MM.1S (cell line): ENCODE data around the gene KCTD10.

Source experiments
- DNase-seq: peaks from one replicate; pipeline ENCODE4 v3.0.0-alpha.2; 2015
- H2AFZ ChIP-seq: fragments of 300-600 bp; sonication (generic); 2 replicates; pipeline ENCODE4 v1.6.0; 2016; ENCODE audit warnings: antibody characterized with exemption, low read length
- H3F3A ChIP-seq: fragments of 300-600 bp; sonication (generic); 2 replicates; pipeline ENCODE4 v1.6.1; 2016; ENCODE audit warnings: mild to moderate bottlenecking, antibody characterized with exemption, low read length, moderate library complexity, mixed read lengths; ENCODE audit not compliant: insufficient read depth
- H3K27ac ChIP-seq: fragments of 300-600 bp; sonication (generic); 2 replicates; pipeline ENCODE4 v1.5.1; 2016; ENCODE audit warnings: mild to moderate bottlenecking, low read length
- H3K27me3 ChIP-seq: fragments of 300-600 bp; sonication (generic); replicated peaks from 2 replicates; pipeline ENCODE4 v1.6.0; 2016; ENCODE audit warnings: low read length; ENCODE audit not compliant: insufficient read depth
- H3K36me3 ChIP-seq: fragments of 300-600 bp; sonication (generic); replicated peaks from 2 replicates; pipeline ENCODE4 v1.6.1; 2016; ENCODE audit warnings: mild to moderate bottlenecking, low read length, mixed read lengths; ENCODE audit not compliant: insufficient read depth
- H3K4me1 ChIP-seq: fragments of 300-600 bp; sonication (generic); 2 replicates; pipeline ENCODE4 v1.6.1; 2016; ENCODE audit warnings: low read length, mixed read lengths
- H3K4me2 ChIP-seq: fragments of 300-600 bp; sonication (generic); 2 replicates; pipeline ENCODE4 v1.6.0; 2016; ENCODE audit warnings: low read depth, low read length
- H3K4me3 ChIP-seq: fragments of 300-600 bp; sonication (generic); 2 replicates; pipeline ENCODE4 v1.5.1; 2016; ENCODE audit warnings: low read length, mixed read lengths
- H3K79me2 ChIP-seq: fragments of 300-600 bp; sonication (generic); 2 replicates; pipeline ENCODE4 v1.6.1; 2016; ENCODE audit warnings: mixed run types, low read length, mixed read lengths
- H3K9ac ChIP-seq: fragments of 300-600 bp; sonication (generic); 2 replicates; pipeline ENCODE4 v1.6.1; 2016; ENCODE audit warnings: low read length, mixed read lengths
- H3K9me2 ChIP-seq: fragments of 300-600 bp; sonication (generic); replicated peaks from 2 replicates; pipeline ENCODE4 v1.6.1; 2016; ENCODE audit warnings: mild to moderate bottlenecking, low read length, mixed read lengths; ENCODE audit not compliant: insufficient read depth
- H3K9me3 ChIP-seq: fragments of 300-600 bp; sonication (generic); replicated peaks from 2 replicates; pipeline ENCODE4 v1.6.1; 2016; ENCODE audit warnings: mild to moderate bottlenecking, low read length, mixed read lengths; ENCODE audit not compliant: insufficient read depth
- H4K20me1 ChIP-seq: fragments of 300-600 bp; sonication (generic); 2 replicates; pipeline ENCODE4 v1.6.1; 2016; ENCODE audit warnings: mild to moderate bottlenecking, low read length, moderate library complexity, mixed read lengths; ENCODE audit not compliant: insufficient read depth
- CTCF ChIP-seq: fragments of 300-600 bp; sonication (generic); IDR thresholded peaks from 2 replicates; pipeline ENCODE4 v1.5.1; 2016; ENCODE audit warnings: antibody characterized with exemption, low read length, mixed read lengths
- EZH2 ChIP-seq: fragments of 300-600 bp; sonication (generic); optimal IDR thresholded peaks from 2 replicates; pipeline ENCODE3; 2017; ENCODE audit warnings: low read depth, mild to moderate bottlenecking, antibody characterized with exemption, low read length, mixed read lengths
- EZH2phosphoT487 ChIP-seq: fragments of 300-600 bp; sonication (generic); IDR thresholded peaks from 2 replicates; pipeline ENCODE4 v1.6.1; 2018; ENCODE audit warnings: antibody characterized with exemption, low read length

The KCTD10 gene

DNA sequence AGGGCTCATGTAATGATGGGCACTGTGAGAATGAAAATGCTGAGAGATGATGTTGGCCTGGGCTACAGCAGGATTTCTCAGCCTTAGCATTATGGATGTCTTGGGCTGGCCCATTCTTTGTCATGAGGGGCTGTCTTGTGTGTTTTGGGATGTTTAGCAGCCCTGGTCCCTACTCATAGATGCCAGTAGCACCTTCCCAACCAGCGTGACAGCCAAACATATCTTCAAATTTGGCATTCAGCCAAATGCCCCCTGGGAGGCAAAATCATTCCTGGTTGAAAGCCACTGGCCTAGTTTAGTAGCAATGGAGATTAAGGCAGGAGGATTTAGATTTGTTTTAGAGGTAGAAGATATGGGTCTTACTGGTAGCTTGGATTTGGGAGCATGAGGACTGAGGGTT is 27.0 kb upstream of the KCTD10 start:
- no peak for DNase-seq
- H3K27me3 ChIP-seq = no peaks in the 10 kb centered on the region
- no peak overlapping the region for H2AFZ ChIP-seq
- no peaks in the 10 kb centered on the region for H4K20me1 ChIP-seq
- TF ChIP-seq CTCF = no peak
- H3K9ac ChIP-seq = no peak overlapping the region
- no peak overlapping the region for H3K4me2 ChIP-seq
- H3K4me3 ChIP-seq = no peak overlapping the region
- no peaks in the 10 kb centered on the region for H3K79me2 ChIP-seq
- H3F3A ChIP-seq = no peaks in the 10 kb centered on the region
- H3K9me2 ChIP-seq = no peaks in the 10 kb centered on the region
- H3K36me3 ChIP-seq = no peaks in the 10 kb centered on the region
- H3K4me1 ChIP-seq = no peaks in the 10 kb centered on the region
- no peak overlapping the region for H3K27ac ChIP-seq
- no peaks in the 10 kb centered on the region for H3K9me3 ChIP-seq

DNA sequence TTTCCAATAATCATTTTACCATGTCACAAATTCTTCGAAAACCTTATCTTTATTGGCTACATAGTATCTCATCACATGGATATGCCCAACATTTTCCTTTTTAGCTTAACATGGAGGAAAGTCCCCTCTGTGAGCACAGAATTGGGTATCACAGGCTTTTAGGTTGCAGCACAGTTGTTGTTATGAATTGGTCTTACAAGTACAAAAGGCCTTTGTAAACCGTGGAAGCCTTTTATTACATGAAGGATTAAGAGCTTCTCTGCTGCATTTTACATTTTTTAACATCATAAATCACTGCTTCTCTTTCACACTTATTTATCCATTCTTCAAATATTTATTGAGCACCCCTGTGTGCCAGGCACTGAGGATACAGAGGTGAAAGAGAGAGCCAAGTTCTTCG is 26.5 kb upstream of the KCTD10 start:
- Histone ChIP-seq H4K20me1 (no peaks in the 10 kb centered on the region), H2AFZ (no peak overlapping the region), H3K4me3 (no peak overlapping the region), H3F3A (no peaks in the 10 kb centered on the region), H3K27me3 (no peaks in the 10 kb centered on the region), H3K9me2 (no peaks in the 10 kb centered on the region), H3K79me2 (no peaks in the 10 kb centered on the region), H3K4me2 (no peak overlapping the region), H3K36me3 (no peaks in the 10 kb centered on the region), H3K27ac (no peak overlapping the region), H3K9me3 (no peaks in the 10 kb centered on the region), H3K9ac (no peak overlapping the region), H3K4me1 (no peaks in the 10 kb centered on the region)
- TF ChIP-seq EZH2 = no peak
- TF ChIP-seq CTCF = no peak
- TF ChIP-seq EZH2phosphoT487 = no peak
- DNase-seq = no peak

GRCh38 chr12:109502332-109502731 is 25.2 kb upstream of the KCTD10 start:
- Histone ChIP-seq H3K4me2 (no peak overlapping the region), H3F3A (no peaks in the 10 kb centered on the region), H3K4me3 (no peak overlapping the region), H3K36me3 (no peaks in the 10 kb centered on the region), H3K27me3 (no peaks in the 10 kb centered on the region), H3K4me1 (no peaks in the 10 kb centered on the region), H4K20me1 (no peaks in the 10 kb centered on the region), H3K9ac (no peak overlapping the region), H3K27ac (no peak overlapping the region), H2AFZ (no peak overlapping the region), H3K9me3 (no peaks in the 10 kb centered on the region), H3K9me2 (no peaks in the 10 kb centered on the region), H3K79me2 (no peaks in the 10 kb centered on the region)
- TF ChIP-seq EZH2 = no peak
- DNase-seq = no peak

- Histone ChIP-seq H3K27me3 (no peaks in the 10 kb centered on the region), H3K9me2 (no peaks in the 10 kb centered on the region), H3K9me3 (no peaks in the 10 kb centered on the region), H3K27ac (no peak overlapping the region), H3K79me2 (no peaks in the 10 kb centered on the region), H3K4me3 (no peak overlapping the region), H2AFZ (no peak overlapping the region), H3K4me2 (no peak overlapping the region), H3K4me1 (no peaks in the 10 kb centered on the region), H4K20me1 (no peaks in the 10 kb centered on the region), H3K9ac (no peak overlapping the region), H3K36me3 (no peaks in the 10 kb centered on the region), H3F3A (no peaks in the 10 kb centered on the region)
- TF ChIP-seq EZH2 = no peak
- no peak for TF ChIP-seq EZH2phosphoT487
- TF ChIP-seq CTCF = no peak
- DNase-seq = no peak
Measured at GRCh38 chr12:109501299-109501698, 24.2 kb upstream of the KCTD10 start.
